A673 (cell line): Measurements from ENCODE around the gene SLC19A1. TPM values are rescaled to one million over a fixed set of nuclear protein-coding genes. Genes with fewer than 3 reads are reported as not detected.

ENCODE experiments used
- BruUV-seq: library from RNA; stranded (reverse); fragments of 400-500 nt; replicated peaks from 2 replicates; lab custom pipeline; 2021; lab: Mats Ljungman, UMichigan
- CTCF ChIA-PET: fragments of 300-600 bp; sonication (Branson Sonifier 250); formaldehyde crosslinking; loops from one replicate; lab custom pipeline; 2022; ENCODE audit warnings: antibody characterized with exemption; lab: Charles Lee
- POLR2A ChIA-PET: fragments of 300-600 bp; sonication (Branson Sonifier 250); formaldehyde crosslinking; loops from one replicate; lab custom pipeline; 2022; ENCODE audit warnings: antibody characterized with exemption; ENCODE audit not compliant: low non-redundant PET; lab: Charles Lee
- DNase-seq: peaks from one replicate; pipeline ENCODE4 v3.0.0-alpha.2; 2015; ENCODE audit warnings: low spot score
- H3K27ac ChIP-seq: fragments of 200-600 bp; sonication (generic); 2 replicates; pipeline ENCODE4 v1.5.1; 2016; ENCODE audit warnings: mixed run types, low read depth, mild to moderate bottlenecking, mixed read lengths, antibody characterized with exemption, low read length; ENCODE audit not compliant: poor library complexity, severe bottlenecking
- H3K27me3 ChIP-seq: fragments of 200-600 bp; sonication (generic); replicated peaks from 2 replicates; pipeline ENCODE4 v1.6.1; 2017; ENCODE audit warnings: mixed run types, low read depth, mild to moderate bottlenecking, mixed read lengths, antibody characterized with exemption, low read length; ENCODE audit not compliant: insufficient read depth, poor library complexity
- H3K36me3 ChIP-seq: fragments of 200-600 bp; sonication (generic); 2 replicates; pipeline ENCODE4 v1.6.1; 2016; ENCODE audit warnings: mixed run types, mild to moderate bottlenecking, mixed read lengths, antibody characterized with exemption, low read length; ENCODE audit not compliant: insufficient read depth, poor library complexity, severe bottlenecking
- H3K4me1 ChIP-seq: fragments of 200-600 bp; sonication (generic); 2 replicates; pipeline ENCODE4 v1.6.1; 2017; ENCODE audit warnings: mixed run types, mild to moderate bottlenecking, mixed read lengths, antibody characterized with exemption, low read length; ENCODE audit not compliant: insufficient read depth, poor library complexity, severe bottlenecking
- H3K4me3 ChIP-seq: fragments of 200-600 bp; sonication (generic); 2 replicates; pipeline ENCODE4 v1.5.1; 2016; ENCODE audit warnings: low read depth, mixed run types, mild to moderate bottlenecking, mixed read lengths, low read length; ENCODE audit not compliant: poor library complexity, severe bottlenecking
- H3K9me3 ChIP-seq: fragments of 200-600 bp; sonication (generic); 2 replicates; pipeline ENCODE4 v1.6.1; 2016; ENCODE audit warnings: mixed run types, low read depth, mild to moderate bottlenecking, mixed read lengths, antibody characterized with exemption, low read length; ENCODE audit not compliant: poor library complexity, severe bottlenecking
- CTCF ChIP-seq: fragments of 300-800, 200-600 bp; sonication (generic); conservative IDR thresholded peaks from 2 replicates; pipeline ENCODE4 v1.5.1; 2017; ENCODE audit warnings: low read depth, mild to moderate bottlenecking, antibody characterized with exemption, low read length, moderate library complexity, mixed read lengths
- EZH2 ChIP-seq: fragments of 200-600 bp; sonication (generic); IDR thresholded peaks from 2 replicates; pipeline ENCODE4 v1.6.1; 2017; ENCODE audit warnings: borderline replicate concordance, low read depth, mild to moderate bottlenecking, mixed read lengths, antibody characterized with exemption, low read length; ENCODE audit not compliant: poor library complexity, severe bottlenecking
- intact Hi-C: fragments of 100-400 bp; cut with micrococcal nuclease; formaldehyde crosslinking; loops from one replicate; pipeline ENCODE4 v1.10.0; 2022; ENCODE audit not compliant: unreplicated experiment
- total RNA-seq: library from RNA; stranded (reverse); gene quantifications from 2 replicates; pipeline ENCODE4 v1.2.3, GENCODE V29; 2021

Gene SLC19A1
- total RNA-seq, 1 experiment from 2014 or later, result 72.1 TPM

- H3K27ac ChIP-seq, result no peak overlapping the region
Measured at GRCh38 chr21:45575993-45576837, 34.0 kb upstream of the SLC19A1 start.

GRCh38 chr21:45575304-45575992 is 33.2 kb upstream of the SLC19A1 start:
- no TSS peak for BruUV-seq
- no peaks in the 10 kb centered on the region for H3K27me3 ChIP-seq
- ChIA-PET CTCF (no interaction called here), POLR2A (no interaction called here)
- no peaks in the 10 kb centered on the region for H3K4me1 ChIP-seq
- no peak overlapping the region for H3K4me3 ChIP-seq
- no peak for TF ChIP-seq EZH2
- TF ChIP-seq CTCF, result no peak
- intact Hi-C loops, result no loop called here
- H3K27ac ChIP-seq, result no peak overlapping the region
- H3K36me3 ChIP-seq, result no peaks in the 10 kb centered on the region
- no peaks in the 10 kb centered on the region for H3K9me3 ChIP-seq
- no peak for DNase-seq

More at GRCh38 chr21:45575993-45576837, 34.0 kb upstream of the SLC19A1 start:
- H3K27me3 ChIP-seq, result no peaks in the 10 kb centered on the region
- intact Hi-C loops, result no loop called here
- POLR2A ChIA-PET, result no interaction called here
- H3K36me3 ChIP-seq, result no peaks in the 10 kb centered on the region
- no peaks in the 10 kb centered on the region for H3K9me3 ChIP-seq
- no peak overlapping the region for H3K4me3 ChIP-seq
- no TSS peak for BruUV-seq
- TF ChIP-seq CTCF, result no peak
- TF ChIP-seq EZH2, result no peak
- no peak for DNase-seq
- CTCF ChIA-PET, result no interaction called here
- no peaks in the 10 kb centered on the region for H3K4me1 ChIP-seq

GRCh38 chr21:45574691-45575090 is 32.5 kb upstream of the SLC19A1 start:
- intact Hi-C loops, result no loop called here
- H3K4me3 ChIP-seq, result no peak overlapping the region
- no peak for TF ChIP-seq CTCF
- TF ChIP-seq EZH2, result no peak
- no peaks in the 10 kb centered on the region for H3K36me3 ChIP-seq
- DNase-seq, result no peak
- no peak overlapping the region for H3K27ac ChIP-seq
- no TSS peak for BruUV-seq
- no peaks in the 10 kb centered on the region for H3K4me1 ChIP-seq
- POLR2A ChIA-PET, result no interaction called here
- no peaks in the 10 kb centered on the region for H3K9me3 ChIP-seq
- CTCF ChIA-PET, result no interaction called here
- no peaks in the 10 kb centered on the region for H3K27me3 ChIP-seq
